Measurements from ENCODE around the gene SNRPD3. TPM values are rescaled to one million over a fixed set of nuclear protein-coding genes. Genes with fewer than 3 reads are reported as not detected.
"Not testable (repeated sequence)": the region's sequence is repeated elsewhere in the genome, so short reads cannot be mapped to it uniquely, and the experiment has no call there.

SNRPD3 gene
- total RNA-seq, 4 donors from 2014 or later, result 98.4 to 138 (median 104) TPM

DNA sequence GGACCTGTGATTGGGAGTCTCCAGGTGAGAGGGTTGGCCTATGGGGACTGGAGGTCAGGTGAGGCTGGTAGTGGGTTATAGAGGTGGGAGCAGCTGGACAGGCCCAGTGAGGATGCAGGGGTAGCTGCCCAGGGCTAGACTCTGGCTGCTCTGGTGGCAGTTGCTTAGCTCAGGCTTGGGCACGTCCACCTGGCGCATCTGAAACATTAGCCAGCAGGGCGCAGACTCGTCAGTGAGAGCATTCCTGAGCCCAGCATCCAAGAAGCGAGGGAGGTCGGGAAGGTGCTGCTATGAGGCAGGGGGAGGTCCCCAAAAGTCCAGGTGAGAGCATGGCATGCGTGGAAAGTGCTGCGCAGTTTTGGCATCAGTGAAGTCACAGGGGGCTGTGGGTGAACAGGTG, 43.7 kb downstream of the SNRPD3 start:
- Histone ChIP-seq H3K9me3 (no peaks in the 10 kb centered on the region), H3K27ac (no peak overlapping the region), H3K27me3 (no peaks in the 10 kb centered on the region), H3K4me1 (peaks cover 0 to 23% (median 0%) of the 10 kb centered on the region in 3 donors), H3K4me3 (no peak overlapping the region), H3K36me3 (no peaks in the 10 kb centered on the region)
- TF ChIP-seq EP300 (IDR thresholded peaks at IDR 0.05) (no peak), POLR2A (IDR thresholded peaks at IDR 0.05) (no peak), POLR2AphosphoS5 (IDR thresholded peaks at IDR 0.05) (no peak)
- TF ChIP-seq, protein P1, sequence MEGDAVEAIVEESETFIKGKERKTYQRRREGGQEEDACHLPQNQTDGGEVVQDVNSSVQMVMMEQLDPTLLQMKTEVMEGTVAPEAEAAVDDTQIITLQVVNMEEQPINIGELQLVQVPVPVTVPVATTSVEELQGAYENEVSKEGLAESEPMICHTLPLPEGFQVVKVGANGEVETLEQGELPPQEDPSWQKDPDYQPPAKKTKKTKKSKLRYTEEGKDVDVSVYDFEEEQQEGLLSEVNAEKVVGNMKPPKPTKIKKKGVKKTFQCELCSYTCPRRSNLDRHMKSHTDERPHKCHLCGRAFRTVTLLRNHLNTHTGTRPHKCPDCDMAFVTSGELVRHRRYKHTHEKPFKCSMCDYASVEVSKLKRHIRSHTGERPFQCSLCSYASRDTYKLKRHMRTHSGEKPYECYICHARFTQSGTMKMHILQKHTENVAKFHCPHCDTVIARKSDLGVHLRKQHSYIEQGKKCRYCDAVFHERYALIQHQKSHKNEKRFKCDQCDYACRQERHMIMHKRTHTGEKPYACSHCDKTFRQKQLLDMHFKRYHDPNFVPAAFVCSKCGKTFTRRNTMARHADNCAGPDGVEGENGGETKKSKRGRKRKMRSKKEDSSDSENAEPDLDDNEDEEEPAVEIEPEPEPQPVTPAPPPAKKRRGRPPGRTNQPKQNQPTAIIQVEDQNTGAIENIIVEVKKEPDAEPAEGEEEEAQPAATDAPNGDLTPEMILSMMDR (IDR thresholded peaks at IDR 0.05), result no peak
- ATAC-seq, result no peak
- 90 to 100% methylated on average over 3 to 4 of the region's 8 CpGs for WGBS, 2 donors (ENCODE audit: low coverage in 1 of 2)

DNA sequence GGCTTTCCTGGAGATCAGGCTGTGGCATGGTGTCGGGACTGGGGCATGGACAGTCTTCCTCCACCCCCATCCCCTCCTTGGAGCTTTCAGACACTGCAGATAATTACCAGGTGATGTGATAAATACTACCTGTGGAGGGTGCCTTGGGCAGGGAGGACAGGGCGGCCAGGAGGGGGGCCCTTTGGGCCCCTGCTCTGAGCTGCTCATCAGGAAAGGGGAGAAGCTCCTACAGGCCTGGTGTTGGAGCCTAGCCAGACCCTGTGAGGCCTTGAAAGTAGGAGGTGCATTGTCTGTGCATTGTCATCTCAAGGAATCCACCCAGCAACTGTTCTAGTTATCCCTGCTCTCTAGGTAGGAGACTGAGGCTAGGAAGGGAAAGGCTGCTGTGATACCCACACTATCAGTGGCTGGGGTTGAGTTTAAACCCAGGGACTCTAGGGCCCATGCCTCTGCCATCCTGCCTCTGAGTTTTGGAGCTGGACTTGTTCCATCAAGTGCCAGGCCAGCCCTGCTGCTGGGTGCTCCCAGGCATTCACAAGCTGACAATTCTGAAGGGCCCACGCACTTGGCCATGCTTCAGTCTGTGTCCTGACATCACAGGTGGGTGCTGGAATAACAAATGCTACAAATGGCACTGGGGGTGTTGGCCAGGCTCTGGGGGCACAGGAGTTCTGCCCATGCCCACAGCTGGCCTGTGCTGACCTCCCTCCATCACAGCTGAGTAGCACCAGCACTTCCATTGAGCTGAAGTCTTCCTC, 44.3 kb downstream of the SNRPD3 start:
- ATAC-seq, H3K9me3 ChIP-seq, H3K36me3 ChIP-seq, H3K27me3 ChIP-seq, H3K27ac ChIP-seq, H3K4me3 ChIP-seq: not testable (repeated sequence)
- WGBS, 2 donors (ENCODE audit: low coverage in 1 of 2), result no CpG with 5 or more reads among the region's 3 CpGs
- peaks cover 0 to 23% (median 0%) of the 10 kb centered on the region in 3 donors for H3K4me1 ChIP-seq

DNA sequence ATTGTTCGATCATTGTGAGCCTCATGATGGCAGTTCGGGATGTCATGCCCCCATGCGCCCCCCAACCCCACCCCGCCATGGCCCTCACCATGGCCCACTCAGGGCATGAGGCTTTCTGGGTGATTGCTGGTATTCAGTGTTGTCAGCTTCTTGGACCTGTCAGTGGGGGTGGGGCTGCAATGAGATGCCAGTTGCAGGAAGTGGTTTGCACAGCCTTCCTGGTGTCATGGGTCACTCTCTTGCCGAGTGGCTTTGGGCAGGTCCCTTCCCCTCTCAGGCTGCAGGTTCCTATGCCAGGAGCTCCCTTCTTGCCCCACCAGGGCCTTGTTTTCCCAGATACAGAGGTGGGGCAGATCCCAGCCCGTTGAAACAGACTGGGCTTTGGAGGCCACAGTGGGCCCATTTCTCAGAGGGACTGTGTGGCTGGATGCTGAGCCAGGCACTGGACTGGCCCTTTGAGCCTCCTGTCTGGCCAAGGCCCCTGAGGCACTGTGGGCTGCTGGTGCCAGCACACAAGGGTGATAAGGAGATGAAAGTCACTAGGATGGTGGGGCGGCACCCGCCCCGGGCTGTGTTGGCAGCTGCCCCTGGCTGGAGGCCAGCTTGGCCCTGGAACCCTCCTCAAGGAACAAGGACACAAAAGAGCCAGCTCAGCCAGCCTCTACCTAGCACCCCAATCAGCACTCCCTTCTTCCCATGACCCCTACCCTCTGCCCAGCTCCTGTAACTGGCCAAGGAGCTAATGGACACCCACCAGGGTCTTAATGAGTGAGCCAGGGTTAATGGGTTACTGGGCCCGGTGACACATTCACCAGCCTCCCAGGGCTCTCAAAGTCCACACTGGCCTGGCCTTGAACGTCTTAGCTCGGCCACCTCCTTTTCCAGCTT, 45.7 kb downstream of the SNRPD3 start:
- Histone ChIP-seq H3K9me3 (no peaks in the 10 kb centered on the region), H3K4me3 (no peak overlapping the region), H3K4me1 (peaks cover 0 to 23% (median 0%) of the 10 kb centered on the region in 3 donors), H3K27me3 (no peaks in the 10 kb centered on the region), H3K27ac (no peak overlapping the region), H3K36me3 (no peaks in the 10 kb centered on the region)
- WGBS, 2 donors (ENCODE audit: low coverage in 1 of 2), result 80 to 94% methylated on average over 1 to 6 of the region's 12 CpGs
- ATAC-seq, result no peak
- TF ChIP-seq POLR2A (IDR thresholded peaks at IDR 0.05) (no peak), POLR2AphosphoS5 (IDR thresholded peaks at IDR 0.05) (no peak), EP300 (IDR thresholded peaks at IDR 0.05) (no peak)
- TF ChIP-seq, protein P1 (IDR thresholded peaks at IDR 0.05), result no peak

DNA sequence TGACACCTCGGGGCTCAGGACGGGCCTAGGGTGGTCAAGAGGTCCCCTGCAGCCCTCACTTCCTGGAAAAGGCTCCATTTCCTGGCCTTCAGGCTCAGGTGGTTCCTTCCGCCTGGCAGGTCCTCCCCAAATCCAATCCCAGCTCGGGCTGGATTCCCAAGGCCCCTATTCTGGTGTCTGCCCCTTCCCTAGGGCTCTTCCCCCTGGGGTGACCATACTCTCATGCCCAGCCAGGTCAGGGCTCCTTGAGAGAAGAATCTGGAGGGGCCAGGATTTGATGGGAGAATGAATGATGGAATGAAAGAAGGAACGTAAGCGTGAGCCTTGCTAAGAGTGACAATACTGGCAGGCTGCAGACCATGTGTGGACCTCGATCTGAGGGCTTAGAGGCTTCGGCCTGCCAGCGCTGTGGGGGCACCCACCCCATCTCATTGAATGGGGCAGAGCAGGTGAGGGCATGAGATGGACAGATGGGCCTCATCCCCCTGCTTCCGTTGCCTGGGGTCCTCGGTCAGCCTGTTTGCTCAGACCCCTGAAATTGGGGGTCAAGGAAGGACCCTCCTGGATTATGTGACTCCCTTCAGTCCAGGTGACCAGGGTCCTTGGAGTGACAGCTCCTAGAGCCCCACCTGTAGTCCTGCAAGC, 46.4 kb downstream of the SNRPD3 start:
- H3K36me3 ChIP-seq, result not testable (repeated sequence)
- no CpG with 5 or more reads among the region's 11 CpGs for WGBS, 2 donors (ENCODE audit: low coverage in 1 of 2)

DNA sequence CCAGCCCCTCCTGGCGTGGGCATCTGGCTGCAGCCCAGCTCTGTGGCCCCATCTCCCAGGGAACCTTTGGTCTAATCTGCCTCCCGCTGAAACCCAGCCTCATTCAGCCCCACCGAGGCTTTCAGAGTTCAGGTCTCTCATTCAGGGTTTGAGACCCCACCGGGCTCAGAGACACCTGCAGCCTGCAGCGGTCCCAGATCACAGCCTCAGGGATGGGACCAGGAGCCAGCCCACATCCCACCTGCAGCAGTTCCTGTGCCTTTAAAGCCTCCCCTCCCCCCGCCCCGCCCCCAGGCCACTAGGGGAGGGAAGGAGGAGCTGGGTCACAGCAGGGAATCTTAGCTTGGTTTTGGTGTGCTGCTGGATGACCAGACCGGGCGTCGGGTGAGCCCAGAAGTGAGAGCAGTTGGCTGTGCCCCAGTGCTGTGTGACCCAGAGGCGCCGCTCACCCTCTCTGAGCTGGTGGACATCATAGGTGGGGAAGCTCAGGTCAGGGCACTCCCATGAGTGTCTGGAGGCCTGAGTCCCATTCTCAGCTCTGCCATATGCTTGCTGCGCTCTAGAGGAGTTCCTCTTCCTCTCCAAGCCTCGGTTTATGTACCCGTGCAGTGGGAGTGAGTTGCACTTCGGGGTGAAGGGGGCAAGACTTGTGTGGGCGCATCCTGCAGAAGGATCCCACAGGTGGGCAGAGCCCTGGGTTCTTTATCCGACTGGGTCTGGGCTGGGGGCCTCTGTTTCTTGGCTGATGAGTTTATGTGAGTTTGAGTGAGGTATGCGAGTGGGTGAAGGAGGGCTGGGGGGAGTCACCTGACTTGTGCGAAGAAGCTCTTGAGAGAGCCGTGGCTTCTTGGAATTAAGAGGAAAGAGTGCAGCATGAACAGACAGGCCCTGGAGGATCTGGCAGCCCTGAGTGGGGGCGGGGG, 47.3 kb downstream of the SNRPD3 start, which contains the start of gene GGT1:
TSS of gene GGT1 (plus strand) at position 347 of the 923 bp plus-strand sequence. CDS start 7,889 bp downstream, outside the sequence.
- WGBS, 2 donors (ENCODE audit: low coverage in 1 of 2), result 17% methylated on average over 1 of the region's 22 CpGs; no CpG with 5 or more reads in 1 of the 2 donors
- H3K27me3 ChIP-seq, H3K9me3 ChIP-seq, H3K36me3 ChIP-seq, ATAC-seq: not testable (repeated sequence)
- peaks cover 0 to 23% (median 0%) of the 10 kb centered on the region in 3 donors for H3K4me1 ChIP-seq
- H3K27ac ChIP-seq, result peak within 1 kb of the TSS in 1 of 4 donors; percentile 6
- peak within 1 kb of the TSS in 1 of 2 donors; percentile 18 for H3K4me3 ChIP-seq

More for the DNA sequence above, 46.4 kb downstream of the SNRPD3 start:
- H3K4me3 ChIP-seq, H3K9me3 ChIP-seq, H3K27me3 ChIP-seq, H3K27ac ChIP-seq, ATAC-seq: not testable (repeated sequence)
- peaks cover 0 to 23% (median 0%) of the 10 kb centered on the region in 3 donors for H3K4me1 ChIP-seq

DNA sequence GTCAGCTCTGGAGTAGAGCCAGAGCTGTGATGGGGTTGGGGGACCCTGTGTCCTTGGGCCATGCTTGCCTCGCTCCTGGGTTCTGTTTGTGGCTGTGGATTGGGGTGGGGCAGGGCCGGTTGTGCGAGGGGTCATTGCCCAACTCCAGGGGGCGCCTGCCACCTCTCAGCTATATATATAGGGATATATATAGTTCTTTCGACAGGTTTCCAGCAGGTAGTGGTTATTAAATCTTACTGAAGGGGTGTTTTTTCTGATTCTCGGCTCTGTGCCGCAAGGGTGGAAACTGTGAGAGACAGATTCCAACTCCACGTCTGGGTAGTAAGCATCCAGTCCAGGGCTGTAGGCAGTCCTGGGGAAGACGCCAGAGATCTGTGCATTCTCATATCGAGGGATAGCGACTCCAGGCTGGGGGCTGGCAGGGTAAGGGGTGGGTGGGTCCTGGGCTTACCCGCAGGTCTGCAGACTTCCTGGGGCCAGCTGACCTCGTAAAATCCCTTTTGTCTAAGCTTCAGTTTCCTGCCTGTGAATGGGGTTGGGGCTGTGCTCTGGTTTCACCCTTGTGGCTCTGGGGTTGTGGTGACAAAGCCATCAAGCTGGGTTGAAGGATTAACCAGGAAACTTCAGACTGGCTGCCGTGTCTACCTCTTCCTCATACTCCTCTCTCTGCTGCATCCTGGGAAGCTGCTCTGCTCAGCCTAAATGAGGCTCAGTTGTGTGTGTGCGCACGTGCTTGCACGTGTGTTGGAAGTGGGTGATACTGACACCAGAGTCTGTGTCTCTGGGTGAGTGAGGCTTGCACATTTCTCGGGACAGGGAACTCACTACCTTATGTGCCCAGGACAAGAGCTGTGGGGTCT, 48.2 kb downstream of the SNRPD3 start:
- peak overlapping the region in 1 of 2 donors; percentile 18 for H3K4me3 ChIP-seq
- H3K27ac ChIP-seq, result peak overlapping the region in 1 of 4 donors; percentile 6
- not testable (repeated sequence) for H3K27me3 ChIP-seq, H3K9me3 ChIP-seq, ATAC-seq, H3K36me3 ChIP-seq
- WGBS, 2 donors (ENCODE audit: low coverage in 1 of 2), result 16 to 20% methylated on average over 1 to 7 of the region's 18 CpGs
- H3K4me1 ChIP-seq, result peaks cover 0 to 23% (median 0%) of the 10 kb centered on the region in 3 donors

DNA sequence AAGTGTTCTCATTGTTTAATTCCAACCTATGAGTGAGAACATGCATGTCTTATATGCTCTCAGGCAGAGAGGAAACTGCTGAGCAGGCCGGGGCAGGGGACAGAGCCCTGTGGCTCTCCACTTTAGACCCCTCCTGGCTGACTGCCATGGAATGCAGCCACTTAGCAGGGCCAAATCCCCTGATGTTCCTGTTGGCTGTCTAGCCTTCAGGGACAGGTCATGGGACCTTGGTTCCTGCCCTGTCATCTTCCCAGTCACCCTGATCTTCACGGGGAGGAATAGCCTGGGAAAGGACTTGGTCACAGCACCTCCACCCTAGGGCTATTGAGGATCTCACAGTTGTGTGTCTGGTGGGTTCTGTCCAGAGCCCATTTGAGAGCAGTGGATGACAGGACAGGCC, 50.5 kb downstream of the SNRPD3 start:
- H3K27ac ChIP-seq, H3K9me3 ChIP-seq, H3K27me3 ChIP-seq, H3K4me3 ChIP-seq, H3K36me3 ChIP-seq: not testable (repeated sequence)
- peak; percentile 22 for ATAC-seq
- H3K4me1 ChIP-seq, result peaks cover 0 to 21% (median 0%) of the 10 kb centered on the region in 3 donors
- 100% methylated on average over 1 of the region's 2 CpGs; no CpG with 5 or more reads in 1 of the 2 donors for WGBS, 2 donors (ENCODE audit: low coverage in 1 of 2)

DNA sequence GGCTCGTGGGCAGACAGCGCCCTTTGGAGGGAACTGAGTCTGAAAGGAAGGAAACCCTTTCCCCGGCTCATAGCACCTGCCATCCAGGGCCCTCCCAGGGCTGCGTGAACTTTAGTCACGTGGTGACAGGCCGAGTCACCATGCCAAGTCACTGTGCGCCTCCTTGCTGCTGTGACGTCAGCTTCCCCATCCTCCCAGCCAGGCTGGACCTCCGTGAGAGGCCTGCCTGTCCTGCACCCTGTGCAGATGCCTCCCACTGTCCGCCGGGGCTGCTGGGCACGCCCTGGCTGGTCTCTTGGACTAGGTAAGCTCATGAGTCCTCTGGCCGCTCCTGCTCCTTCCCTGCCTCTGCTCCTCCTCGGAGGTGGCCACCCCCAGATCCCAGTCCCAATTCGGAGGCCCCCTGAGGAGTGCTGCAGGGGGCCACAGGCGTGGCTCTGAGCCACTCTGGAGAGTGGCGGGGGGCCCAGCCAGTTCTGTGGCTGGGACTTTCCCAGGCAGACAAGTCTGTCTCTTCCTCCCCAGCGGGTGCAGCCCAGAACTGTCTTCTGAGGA, 51.7 kb downstream of the SNRPD3 start:
- H3K9me3 ChIP-seq, H3K4me3 ChIP-seq, H3K36me3 ChIP-seq, ATAC-seq, H3K27ac ChIP-seq, H3K27me3 ChIP-seq: not testable (repeated sequence)
- H3K4me1 ChIP-seq, result peaks cover 0 to 16% (median 0%) of the 10 kb centered on the region in 3 donors
- 100% methylated on average over 1 of the region's 18 CpGs; no CpG with 5 or more reads in 1 of the 2 donors for WGBS, 2 donors (ENCODE audit: low coverage in 1 of 2)
